ENCODE data around the gene PXDC1. TPM values are rescaled to one million over a fixed set of nuclear protein-coding genes. Genes with fewer than 3 reads are reported as not detected.
A peak's percentile ranks its signal among the peaks of the same experiment; 100 is the strongest.
"Not testable (repeated sequence)": the region's sequence is repeated elsewhere in the genome, so short reads cannot be mapped to it uniquely, and the experiment has no call there.

Gene PXDC1
- total and polyA plus RNA-seq, 4 donors = 21.0 to 53.8 (median 43.3) TPM

- WGBS, 2 donors = 71 to 79% methylated on average over 11 of the region's 11 CpGs
- no peaks in the 10 kb centered on the region for H3K27me3 ChIP-seq (ENCODE audit: control insufficient read depth in 3 of 3, insufficient read depth in 3 of 3, low read length in 2 of 3)
These were observed 4.4 kb upstream of the PXDC1 start for GRCh38 chr6:3755637-3756545.

GRCh38 chr6:3754776-3755175 is 3.3 kb upstream of the PXDC1 start:
- Histone ChIP-seq H3K27ac (ENCODE audit: low read depth in 1 of 2, low read length in 1 of 2) (no peak overlapping the region), H3K9me3 (ENCODE audit: control insufficient read depth in 4 of 4, insufficient read depth in 3 of 4, low read length in 3 of 4) (no peaks in the 10 kb centered on the region), H3K4me1 (ENCODE audit: control insufficient read depth in 5 of 5, insufficient read depth in 5 of 5, low read length in 5 of 5) (peaks cover 0 to 10% (median 0%) of the 10 kb centered on the region in 5 donors), H3K4me3 (no peak overlapping the region), H3K36me3 (ENCODE audit: control insufficient read depth in 4 of 4, insufficient read depth in 4 of 4, low read length in 4 of 4) (no peaks in the 10 kb centered on the region), H3K9ac (ENCODE audit: insufficient read depth in 1 of 2, low read length in 2 of 2) (no peak overlapping the region), H3K27me3 (ENCODE audit: control insufficient read depth in 3 of 3, insufficient read depth in 3 of 3, low read length in 2 of 3) (no peaks in the 10 kb centered on the region)
- TF ChIP-seq CTCF (IDR thresholded peaks at IDR 0.05; ENCODE audit: control extremely low read depth, extremely low read depth) = no peak
- DNase-seq (no peak), ATAC-seq (ENCODE audit: insufficient read depth, low FRiP score) (no peak)
- WGBS, 2 donors = 87 to 92% methylated on average over 3 of the region's 3 CpGs

More at GRCh38 chr6:3755637-3756545, 4.4 kb upstream of the PXDC1 start:
- no peak overlapping the region for H3K27ac ChIP-seq (ENCODE audit: low read depth in 1 of 2, low read length in 1 of 2)
- H3K9ac ChIP-seq (ENCODE audit: insufficient read depth in 1 of 2, low read length in 2 of 2) = no peak overlapping the region
- H3K36me3 ChIP-seq (ENCODE audit: control insufficient read depth in 4 of 4, insufficient read depth in 4 of 4, low read length in 4 of 4) = no peaks in the 10 kb centered on the region
- H3K9me3 ChIP-seq (ENCODE audit: control insufficient read depth in 4 of 4, insufficient read depth in 3 of 4, low read length in 3 of 4) = no peaks in the 10 kb centered on the region
- DNase-seq = no peak
- no peak overlapping the region for H3K4me3 ChIP-seq
- peaks cover 0 to 6% (median 0%) of the 10 kb centered on the region in 5 donors for H3K4me1 ChIP-seq (ENCODE audit: control insufficient read depth in 5 of 5, insufficient read depth in 5 of 5, low read length in 5 of 5)
- no peak for TF ChIP-seq CTCF (IDR thresholded peaks at IDR 0.05; ENCODE audit: control extremely low read depth, extremely low read depth)
- ATAC-seq (ENCODE audit: insufficient read depth, low FRiP score) = no peak

- H3K9me3 ChIP-seq (ENCODE audit: control insufficient read depth in 4 of 4, insufficient read depth in 3 of 4, low read length in 3 of 4); H3K27me3 ChIP-seq (ENCODE audit: control insufficient read depth in 3 of 3, insufficient read depth in 3 of 3, low read length in 2 of 3); ATAC-seq (ENCODE audit: insufficient read depth, low FRiP score); DNase-seq; H3K36me3 ChIP-seq (ENCODE audit: control insufficient read depth in 4 of 4, insufficient read depth in 4 of 4, low read length in 4 of 4); H3K9ac ChIP-seq (ENCODE audit: insufficient read depth in 1 of 2, low read length in 2 of 2); H3K27ac ChIP-seq (ENCODE audit: low read depth in 1 of 2, low read length in 1 of 2); H3K4me3 ChIP-seq: not testable (repeated sequence)
- WGBS, 2 donors = 95% methylated on average over 15 of the region's 15 CpGs
- H3K4me1 ChIP-seq (ENCODE audit: control insufficient read depth in 5 of 5, insufficient read depth in 5 of 5, low read length in 5 of 5) = peaks cover 0 to 16% (median 2%) of the 10 kb centered on the region in 5 donors
These were observed 2.7 kb upstream of the PXDC1 start for GRCh38 chr6:3754032-3754725.

GRCh38 chr6:3753228-3753835 is 1.8 kb upstream of the PXDC1 start:
- WGBS, 2 donors = 76 to 79% methylated on average over 10 of the region's 10 CpGs
- DNase-seq = peak in 1 of 3 donors; percentile 55
- peak overlapping the region in 1 of 2 donors; percentile 99 for H3K27ac ChIP-seq (ENCODE audit: low read depth in 1 of 2, low read length in 1 of 2)

More at GRCh38 chr6:3753228-3753835, 1.8 kb upstream of the PXDC1 start:
- TF ChIP-seq CTCF (IDR thresholded peaks at IDR 0.05; ENCODE audit: control extremely low read depth, extremely low read depth) = no peak
- Histone ChIP-seq H3K4me3 (no peak overlapping the region), H3K4me1 (ENCODE audit: control insufficient read depth in 5 of 5, insufficient read depth in 5 of 5, low read length in 5 of 5) (peaks cover 0 to 23% (median 2%) of the 10 kb centered on the region in 5 donors), H3K36me3 (ENCODE audit: control insufficient read depth in 4 of 4, insufficient read depth in 4 of 4, low read length in 4 of 4) (no peaks in the 10 kb centered on the region), H3K9me3 (ENCODE audit: control insufficient read depth in 4 of 4, insufficient read depth in 3 of 4, low read length in 3 of 4) (no peaks in the 10 kb centered on the region), H3K9ac (ENCODE audit: insufficient read depth in 1 of 2, low read length in 2 of 2) (no peak overlapping the region), H3K27me3 (ENCODE audit: control insufficient read depth in 3 of 3, insufficient read depth in 3 of 3, low read length in 2 of 3) (no peaks in the 10 kb centered on the region)
- no peak for ATAC-seq (ENCODE audit: insufficient read depth, low FRiP score)

Data from lung (tissue), 12 donors.